Right atrium auricular region (tissue), 2 donors: ENCODE data around the gene SUSD4. TPM values are rescaled to one million over a fixed set of nuclear protein-coding genes. Genes with fewer than 3 reads are reported as not detected.

Source experiments
- DNase-seq: peaks from one replicate; pipeline ENCODE4 v3.0.0-alpha.2; 2019; ENCODE audit warnings: low spot score
- H3K27ac ChIP-seq, 2 donors: fragments of 200-600 bp; sonication (generic); 1 replicate in 1 of 2; 2 replicates in 1 of 2; pipeline ENCODE4 v1.5.1; 2016 to 2019
- H3K27me3 ChIP-seq, 2 donors: fragments of 200-600 bp; sonication (generic); one replicate each; pipeline versions ENCODE4 v1.5.1 to v1.6.0; 2017 to 2019
- H3K36me3 ChIP-seq: fragments of 200-600 bp; sonication (generic); one replicate; pipeline ENCODE4 v1.5.1; 2016
- H3K4me1 ChIP-seq, 2 donors: fragments of 200-600 bp; sonication (generic); one replicate each; pipeline versions ENCODE4 v1.5.1 to v1.6.0; 2017 to 2019
- H3K4me3 ChIP-seq, 2 donors: fragments of 200-600 bp; sonication (generic); 1 replicate in 1 of 2; 2 replicates in 1 of 2; pipeline ENCODE4 v1.5.1; 2017 to 2019; ENCODE audit warnings: mild to moderate bottlenecking in 1 of 2, moderate library complexity in 1 of 2
- H3K9me3 ChIP-seq, 2 donors: fragments of 200-600 bp; sonication (generic); one replicate each; pipeline ENCODE4 v1.5.1; 2019
- CTCF ChIP-seq, 2 donors: fragments of 200-600 bp; sonication (generic); IDR thresholded peaks; one replicate each; pipeline ENCODE4 v1.5.1; 2019; ENCODE audit warnings: antibody characterized with exemption in 2 of 2
- total RNA-seq, 2 donors: library from RNA; depleted of rRNA; stranded (reverse); fragments of >200 nt; gene quantifications; one replicate each; pipeline ENCODE4 v1.1.0, GENCODE V29; 2016

SUSD4 gene
- total RNA-seq, 2 donors from 2014 or later = 8.9 to 17.7 TPM

GRCh38 chr1:223271085-223271781 is 92.7 kb downstream of the SUSD4 start:
- Histone ChIP-seq H3K27me3 (no peaks in the 10 kb centered on the region), H3K27ac (no peak overlapping the region), H3K9me3 (no peaks in the 10 kb centered on the region), H3K4me3 (no peak overlapping the region), H3K4me1 (no peaks in the 10 kb centered on the region), H3K36me3 (no peaks in the 10 kb centered on the region)
- no peak for DNase-seq
- TF ChIP-seq CTCF (IDR thresholded peaks at IDR 0.05) = no peak

- Histone ChIP-seq H3K4me3 (no peak overlapping the region), H3K9me3 (no peaks in the 10 kb centered on the region)
Observed at GRCh38 chr1:223270155-223270554, 93.8 kb downstream of the SUSD4 start.

GRCh38 chr1:223269006-223269405 is 95.0 kb downstream of the SUSD4 start:
- no peak for TF ChIP-seq CTCF (IDR thresholded peaks at IDR 0.05)
- Histone ChIP-seq H3K4me1 (no peaks in the 10 kb centered on the region), H3K36me3 (no peaks in the 10 kb centered on the region), H3K27ac (no peak overlapping the region), H3K27me3 (no peaks in the 10 kb centered on the region), H3K4me3 (no peak overlapping the region), H3K9me3 (no peaks in the 10 kb centered on the region)
- DNase-seq = no peak

More at GRCh38 chr1:223270155-223270554, 93.8 kb downstream of the SUSD4 start:
- DNase-seq = no peak
- Histone ChIP-seq H3K27ac (no peak overlapping the region), H3K4me1 (no peaks in the 10 kb centered on the region), H3K36me3 (no peaks in the 10 kb centered on the region), H3K27me3 (no peaks in the 10 kb centered on the region)
- no peak for TF ChIP-seq CTCF (IDR thresholded peaks at IDR 0.05)

GRCh38 chr1:223266632-223267172 is 97.3 kb downstream of the SUSD4 start:
- H3K4me3 ChIP-seq = no peak overlapping the region
- H3K27ac ChIP-seq = no peak overlapping the region
- TF ChIP-seq CTCF (IDR thresholded peaks at IDR 0.05) = no peak
- H3K9me3 ChIP-seq = no peaks in the 10 kb centered on the region
- DNase-seq = no peak
- H3K36me3 ChIP-seq = no peaks in the 10 kb centered on the region
- H3K4me1 ChIP-seq = no peaks in the 10 kb centered on the region
- no peaks in the 10 kb centered on the region for H3K27me3 ChIP-seq

GRCh38 chr1:223264983-223265908 is 98.7 kb downstream of the SUSD4 start:
- no peak for TF ChIP-seq CTCF (IDR thresholded peaks at IDR 0.05)
- Histone ChIP-seq H3K4me3 (no peak overlapping the region), H3K27me3 (no peaks in the 10 kb centered on the region), H3K4me1 (no peaks in the 10 kb centered on the region), H3K9me3 (no peaks in the 10 kb centered on the region), H3K27ac (no peak overlapping the region), H3K36me3 (no peaks in the 10 kb centered on the region)
- DNase-seq = no peak
